HEK293 (cell line): ENCODE measurements around the gene DDX18.

Source experiments
- CTCF ChIA-PET: fragments of 350-600 bp; formaldehyde crosslinking; extraction: SDS; loops from one replicate; lab custom pipeline; 2021; ENCODE audit warnings: antibody characterized with exemption; lab: Yijun Ruan, JAX
- POLR2A ChIA-PET: fragments of 300-600 bp; formaldehyde crosslinking; extraction: SDS; loops from one replicate; lab custom pipeline; 2020; ENCODE audit warnings: antibody characterized with exemption, inconsistent platforms; lab: Yijun Ruan, JAX
- H3K27ac ChIP-seq: fragments of 200-500 bp; sonication (Bioruptor generic); 2 replicates; pipeline ENCODE4 v1.5.1; 2014; ENCODE audit warnings: low read depth, low read length, control low read depth, inconsistent platforms; ENCODE audit errors: extremely low read depth
- H3K36me3 ChIP-seq, 2 experiments: fragments of 200-500 bp in 1 of 2; sonication (Bioruptor generic) in 1 of 2; 1 replicate in 1 of 2; 2 replicates in 1 of 2; pipeline ENCODE4 v1.5.1; 2014 to 2017; ENCODE audit warnings: inconsistent platforms in 2 of 2, low read length in 2 of 2; ENCODE audit not compliant: control insufficient read depth in 2 of 2, insufficient read depth in 1 of 2
- H3K4me1 ChIP-seq: fragments of 200-500 bp; sonication (Bioruptor generic); 2 replicates; pipeline ENCODE4 v1.5.1; 2014; ENCODE audit warnings: mild to moderate bottlenecking, low read length, inconsistent platforms; ENCODE audit not compliant: control insufficient read depth, insufficient read depth
- H3K4me3 ChIP-seq: 2 replicates; pipeline ENCODE4 v1.5.1; 2011; ENCODE audit warnings: low read depth, mild to moderate bottlenecking, control low read depth, low read length, moderate library complexity
- H3K9me3 ChIP-seq: fragments of 200-500 bp; sonication (Bioruptor generic); 2 replicates; pipeline ENCODE4 v1.5.1; 2014; ENCODE audit warnings: low read depth, low read length, inconsistent platforms; ENCODE audit not compliant: control insufficient read depth, insufficient read depth
- GLI4 ChIP-seq: fragments of 450-650 bp; formaldehyde crosslinking; IDR thresholded peaks from 2 replicates; pipeline ENCODE4 v1.5.1; 2016; ENCODE audit warnings: missing biosample characterization, missing genetic modification characterization
- HOXA7 ChIP-seq: sonication (generic); formaldehyde crosslinking; IDR thresholded peaks from 2 replicates; pipeline ENCODE4 v1.8.1; 2022; ENCODE audit warnings: missing genetic modification reagents, borderline replicate concordance
- KLF1 ChIP-seq: fragments of 450-650 bp; formaldehyde crosslinking; IDR thresholded peaks from 2 replicates; pipeline ENCODE4 v1.5.1; 2016; ENCODE audit warnings: missing biosample characterization, missing genetic modification characterization
- MEIS1 ChIP-seq: sonication (generic); formaldehyde crosslinking; IDR thresholded peaks from 2 replicates; pipeline ENCODE4 v1.8.1; 2022; ENCODE audit warnings: missing genetic modification reagents, mild to moderate bottlenecking, borderline replicate concordance
- REPIN1 ChIP-seq: fragments of 450-650 bp; formaldehyde crosslinking; IDR thresholded peaks from 2 replicates; pipeline ENCODE4 v1.5.1; 2017; ENCODE audit warnings: missing biosample characterization, missing genetic modification characterization, low read depth
- SP2 ChIP-seq: fragments of 450-650 bp; formaldehyde crosslinking; IDR thresholded peaks from 2 replicates; pipeline ENCODE4 v1.5.1; 2016; ENCODE audit warnings: missing biosample characterization, missing genetic modification characterization
- SP7 ChIP-seq: fragments of 450-650 bp; formaldehyde crosslinking; IDR thresholded peaks from 2 replicates; pipeline ENCODE4 v1.5.1; 2016; ENCODE audit warnings: missing biosample characterization, missing genetic modification characterization
- TCF7L2 ChIP-seq: IDR thresholded peaks from 2 replicates; pipeline ENCODE4 v1.6.1; 2011; ENCODE audit warnings: low read depth, mild to moderate bottlenecking, inconsistent platforms, low read length, moderate library complexity, borderline replicate concordance
- ZBTB48 ChIP-seq: fragments of 450-650 bp; formaldehyde crosslinking; IDR thresholded peaks from 2 replicates; pipeline ENCODE4 v1.5.1; 2016; ENCODE audit warnings: missing biosample characterization, missing genetic modification characterization
- ZEB2 ChIP-seq: fragments of 450-650 bp; formaldehyde crosslinking; IDR thresholded peaks from 2 replicates; pipeline ENCODE4 v1.5.1; 2016; ENCODE audit warnings: missing biosample characterization, missing genetic modification characterization
- ZFHX2 ChIP-seq: fragments of 450-650 bp; formaldehyde crosslinking; conservative IDR thresholded peaks from 2 replicates; pipeline ENCODE4 v1.5.1; 2016; ENCODE audit warnings: missing biosample characterization, missing genetic modification characterization
- ZFP69B ChIP-seq: fragments of 450-650 bp; formaldehyde crosslinking; IDR thresholded peaks from 2 replicates; pipeline ENCODE4 v1.5.1; 2016; ENCODE audit warnings: missing biosample characterization, missing genetic modification characterization
- ZNF121 ChIP-seq: fragments of 450-650 bp; formaldehyde crosslinking; IDR thresholded peaks from 2 replicates; pipeline ENCODE4 v1.5.1; 2016; ENCODE audit warnings: missing biosample characterization, missing genetic modification characterization
- ZNF157 ChIP-seq: fragments of 450-650 bp; formaldehyde crosslinking; IDR thresholded peaks from 2 replicates; pipeline ENCODE4 v1.5.1; 2016; ENCODE audit warnings: missing biosample characterization, missing genetic modification characterization
- ZNF175 ChIP-seq: fragments of 450-650 bp; formaldehyde crosslinking; IDR thresholded peaks from 2 replicates; pipeline ENCODE4 v1.5.1; 2016; ENCODE audit warnings: missing biosample characterization, missing genetic modification characterization
- ZNF24 ChIP-seq: fragments of 450-650 bp; formaldehyde crosslinking; IDR thresholded peaks from 2 replicates; pipeline ENCODE4 v1.5.1; 2016; ENCODE audit warnings: missing biosample characterization, missing genetic modification characterization
- ZNF341 ChIP-seq: fragments of 450-650 bp; formaldehyde crosslinking; IDR thresholded peaks from 2 replicates; pipeline ENCODE4; 2016; ENCODE audit warnings: low read depth, missing biosample characterization, missing genetic modification characterization
- ZNF366 ChIP-seq: fragments of 450-650 bp; formaldehyde crosslinking; conservative IDR thresholded peaks from 2 replicates; pipeline ENCODE4 v1.5.1; 2016; ENCODE audit warnings: missing biosample characterization, missing genetic modification characterization
- ZNF48 ChIP-seq: fragments of 450-650 bp; formaldehyde crosslinking; IDR thresholded peaks from 2 replicates; pipeline ENCODE4 v1.5.1; 2016; ENCODE audit warnings: missing biosample characterization, missing genetic modification characterization
- ZNF514 ChIP-seq: fragments of 450-650 bp; formaldehyde crosslinking; IDR thresholded peaks from 2 replicates; pipeline ENCODE4 v1.5.1; 2016; ENCODE audit warnings: missing biosample characterization, missing genetic modification characterization
- ZNF548 ChIP-seq: fragments of 450-650 bp; formaldehyde crosslinking; IDR thresholded peaks from 2 replicates; pipeline ENCODE4 v1.5.1; 2016; ENCODE audit warnings: missing biosample characterization, missing genetic modification characterization
- ZNF560 ChIP-seq: fragments of 450-650 bp; formaldehyde crosslinking; IDR thresholded peaks from 2 replicates; pipeline ENCODE4 v1.5.1; 2017; ENCODE audit warnings: missing biosample characterization, missing genetic modification characterization, borderline replicate concordance
- ZNF600 ChIP-seq: fragments of 450-650 bp; formaldehyde crosslinking; IDR thresholded peaks from 2 replicates; pipeline ENCODE4 v1.5.1; 2016; ENCODE audit warnings: missing biosample characterization, missing genetic modification characterization
- ZNF658 ChIP-seq: fragments of 450-650 bp; formaldehyde crosslinking; IDR thresholded peaks from 2 replicates; pipeline ENCODE4; 2016; ENCODE audit warnings: missing biosample characterization, missing genetic modification characterization
- ZNF701 ChIP-seq: fragments of 450-650 bp; formaldehyde crosslinking; IDR thresholded peaks from 2 replicates; pipeline ENCODE4 v1.5.1; 2016; ENCODE audit warnings: missing biosample characterization, missing genetic modification characterization
- ZNF76 ChIP-seq: fragments of 450-650 bp; formaldehyde crosslinking; IDR thresholded peaks from 2 replicates; pipeline ENCODE4; 2016; ENCODE audit warnings: low read depth, missing biosample characterization, missing genetic modification characterization, borderline replicate concordance
- ZNF768 ChIP-seq: fragments of 450-650 bp; formaldehyde crosslinking; IDR thresholded peaks from 2 replicates; pipeline ENCODE4 v1.5.1; 2018; ENCODE audit warnings: missing biosample characterization, mild to moderate bottlenecking, missing genetic modification characterization
- ZSCAN16 ChIP-seq: fragments of 450-650 bp; formaldehyde crosslinking; IDR thresholded peaks from 2 replicates; pipeline ENCODE4 v1.5.1; 2016; ENCODE audit warnings: missing biosample characterization, missing genetic modification characterization
- TF ChIP-seq, protein P1 (sequence below): fragments of 450-650 bp; formaldehyde crosslinking; IDR thresholded peaks from 2 replicates; pipeline ENCODE4 v1.5.1; 2017; ENCODE audit warnings: missing biosample characterization, missing genetic modification characterization
- TF ChIP-seq, protein P2 (sequence below): sonication (generic); formaldehyde crosslinking; IDR thresholded peaks from 2 replicates; pipeline ENCODE4 v1.8.1; 2022; ENCODE audit warnings: mild to moderate bottlenecking, moderate library complexity, missing genetic modification reagents
- TF ChIP-seq, protein P3 (sequence below): fragments of 450-650 bp; formaldehyde crosslinking; IDR thresholded peaks from 2 replicates; pipeline ENCODE4 v1.5.1; 2016; ENCODE audit warnings: missing biosample characterization, missing genetic modification characterization

The DDX18 gene

DNA sequence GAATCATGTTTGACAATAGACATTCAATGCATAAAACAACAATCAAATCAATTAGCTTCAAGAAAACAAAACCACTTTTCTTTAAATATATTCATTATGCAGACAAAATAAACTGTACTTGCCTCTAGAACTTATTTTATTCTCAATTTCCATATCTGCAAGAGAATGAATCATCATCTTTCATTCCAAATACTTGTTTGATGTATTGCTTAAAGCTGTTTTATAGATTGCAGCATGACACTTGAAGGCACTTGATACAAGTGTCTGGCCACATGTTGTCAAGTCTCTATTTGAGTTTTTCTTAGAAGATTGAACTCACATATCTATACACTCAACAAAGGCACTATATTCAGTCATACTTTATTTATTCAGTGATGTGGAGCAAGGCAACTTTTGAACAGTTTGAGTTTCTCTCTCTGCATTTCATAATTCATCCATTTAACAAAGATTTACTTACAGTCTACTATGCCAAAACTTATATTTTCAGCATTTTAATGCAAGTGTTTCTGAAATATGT, 38.7 kb upstream of the DDX18 start:
- ChIA-PET POLR2A (no interaction called here), CTCF (interaction anchor here (0.6 to 1.3 kb wide), 2 partner anchors 12 to 304 kb away, joined by 3 to 4 read pairs; no protein-coding TSS in a partner anchor)

DNA sequence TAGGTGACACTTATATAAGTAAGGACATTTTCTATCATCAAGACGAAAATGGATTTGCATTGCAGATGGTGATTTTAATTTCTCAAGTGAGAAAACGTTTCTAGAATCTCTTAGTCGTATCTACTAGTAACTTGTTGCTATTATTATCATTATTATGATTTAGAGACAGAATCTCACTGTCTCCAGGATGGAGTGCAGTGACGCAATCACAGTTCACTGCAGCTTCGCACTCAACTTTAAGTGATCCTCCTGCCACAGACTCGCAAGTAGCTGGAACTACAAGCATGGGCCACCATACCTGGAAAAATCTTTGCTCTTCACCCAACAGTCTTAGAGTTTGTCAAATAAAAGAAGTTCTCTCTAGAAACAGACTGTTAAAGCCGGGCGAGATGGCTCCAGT, 37.6 kb upstream of the DDX18 start:
- TF ChIP-seq ZNF560 (no peak), ZNF701 (tag by site-specific recombination) (no peak), ZEB2 (no peak), ZNF175 (tag by site-specific recombination) (no peak), SP2 (tag by site-specific recombination) (no peak), ZFP69B (tag by site-specific recombination) (no peak), ZSCAN16 (tag by site-specific recombination) (no peak), ZNF341 (tag by site-specific recombination) (no peak), ZBTB48 (tag by site-specific recombination) (no peak), REPIN1 (no peak), ZNF600 (tag by site-specific recombination) (no peak), MEIS1 (CRISPR knock-in tag) (no peak), SP7 (tag by site-specific recombination) (no peak), ZNF24 (tag by site-specific recombination) (no peak), ZNF366 (tag by site-specific recombination) (no peak), TCF7L2 (no peak)
- TF ChIP-seq, protein P1, sequence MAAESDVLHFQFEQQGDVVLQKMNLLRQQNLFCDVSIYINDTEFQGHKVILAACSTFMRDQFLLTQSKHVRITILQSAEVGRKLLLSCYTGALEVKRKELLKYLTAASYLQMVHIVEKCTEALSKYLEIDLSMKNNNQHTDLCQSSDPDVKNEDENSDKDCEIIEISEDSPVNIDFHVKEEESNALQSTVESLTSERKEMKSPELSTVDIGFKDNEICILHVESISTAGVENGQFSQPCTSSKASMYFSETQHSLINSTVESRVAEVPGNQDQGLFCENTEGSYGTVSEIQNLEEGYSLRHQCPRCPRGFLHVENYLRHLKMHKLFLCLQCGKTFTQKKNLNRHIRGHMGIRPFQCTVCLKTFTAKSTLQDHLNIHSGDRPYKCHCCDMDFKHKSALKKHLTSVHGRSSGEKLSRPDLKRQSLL (tag by site-specific recombination): no peak
- TF ChIP-seq, protein P2, sequence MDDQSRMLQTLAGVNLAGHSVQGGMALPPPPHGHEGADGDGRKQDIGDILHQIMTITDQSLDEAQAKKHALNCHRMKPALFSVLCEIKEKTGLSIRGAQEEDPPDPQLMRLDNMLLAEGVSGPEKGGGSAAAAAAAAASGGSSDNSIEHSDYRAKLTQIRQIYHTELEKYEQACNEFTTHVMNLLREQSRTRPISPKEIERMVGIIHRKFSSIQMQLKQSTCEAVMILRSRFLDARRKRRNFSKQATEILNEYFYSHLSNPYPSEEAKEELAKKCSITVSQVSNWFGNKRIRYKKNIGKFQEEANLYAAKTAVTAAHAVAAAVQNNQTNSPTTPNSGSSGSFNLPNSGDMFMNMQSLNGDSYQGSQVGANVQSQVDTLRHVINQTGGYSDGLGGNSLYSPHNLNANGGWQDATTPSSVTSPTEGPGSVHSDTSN: no peak
- Histone ChIP-seq H3K36me3 (no peaks in the 10 kb centered on the region), H3K4me3 (no peak overlapping the region), H3K27ac (no peak overlapping the region), H3K9me3 (no peaks in the 10 kb centered on the region), H3K4me1 (no peaks in the 10 kb centered on the region)
- ChIA-PET CTCF (no interaction called here), POLR2A (no interaction called here)

More for the DNA sequence above, 38.7 kb upstream of the DDX18 start:
- no peaks in the 10 kb centered on the region for H3K36me3 ChIP-seq
- no peak overlapping the region for H3K27ac ChIP-seq
- no peaks in the 10 kb centered on the region for H3K9me3 ChIP-seq
- H3K4me1 ChIP-seq: no peaks in the 10 kb centered on the region
- TF ChIP-seq ZNF548 (tag by site-specific recombination): no peak
- TF ChIP-seq, protein P3, sequence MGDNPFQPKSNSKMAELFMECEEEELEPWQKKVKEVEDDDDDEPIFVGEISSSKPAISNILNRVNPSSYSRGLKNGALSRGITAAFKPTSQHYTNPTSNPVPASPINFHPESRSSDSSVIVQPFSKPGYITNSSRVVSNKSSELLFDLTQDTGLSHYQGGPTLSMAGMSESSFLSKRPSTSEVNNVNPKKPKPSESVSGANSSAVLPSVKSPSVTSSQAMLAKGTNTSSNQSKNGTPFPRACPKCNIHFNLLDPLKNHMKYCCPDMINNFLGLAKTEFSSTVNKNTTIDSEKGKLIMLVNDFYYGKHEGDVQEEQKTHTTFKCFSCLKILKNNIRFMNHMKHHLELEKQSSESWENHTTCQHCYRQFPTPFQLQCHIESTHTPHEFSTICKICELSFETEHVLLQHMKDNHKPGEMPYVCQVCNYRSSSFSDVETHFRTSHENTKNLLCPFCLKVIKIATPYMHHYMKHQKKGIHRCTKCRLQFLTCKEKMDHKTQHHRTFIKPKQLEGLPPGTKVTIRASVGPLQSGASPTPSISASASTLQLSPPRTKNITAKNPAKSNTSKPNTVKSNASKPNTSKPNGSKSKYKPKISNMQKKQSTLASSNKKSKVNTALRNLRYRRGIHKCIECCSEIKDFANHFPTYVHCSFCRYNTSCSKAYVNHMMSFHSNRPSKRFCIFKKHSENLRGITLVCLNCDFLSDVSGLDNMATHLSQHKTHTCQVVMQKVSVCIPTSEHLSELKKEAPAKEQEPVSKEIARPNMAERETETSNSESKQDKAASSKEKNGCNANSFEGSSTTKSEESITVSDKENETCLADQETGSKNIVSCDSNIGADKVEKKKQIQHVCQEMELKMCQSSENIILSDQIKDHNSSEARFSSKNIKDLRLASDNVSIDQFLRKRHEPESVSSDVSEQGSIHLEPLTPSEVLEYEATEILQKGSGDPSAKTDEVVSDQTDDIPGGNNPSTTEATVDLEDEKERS: no peak
- no peak for TF ChIP-seq ZNF768 (tag by site-specific recombination)
- TF ChIP-seq ZFHX2 (tag by site-specific recombination): no peak
- no peak for TF ChIP-seq ZNF514 (tag by site-specific recombination)
- no peak for TF ChIP-seq ZNF76 (tag by site-specific recombination)
- TF ChIP-seq ZNF658 (tag by site-specific recombination): no peak
- TF ChIP-seq HOXA7 (CRISPR knock-in tag): no peak
- TF ChIP-seq GLI4 (tag by site-specific recombination): no peak
- no peak for TF ChIP-seq ZNF48
- TF ChIP-seq KLF1: no peak
- TF ChIP-seq ZNF121 (tag by site-specific recombination): no peak
- no peak for TF ChIP-seq ZNF157
- TF ChIP-seq, all 188 proteins: peak for 0
- H3K4me3 ChIP-seq: no peak overlapping the region
